ENCODE data around the gene SLC39A9.
A peak's percentile ranks its signal among the peaks of the same experiment; 100 is the strongest.
"Not testable (repeated sequence)": the region's sequence is repeated elsewhere in the genome, so short reads cannot be mapped to it uniquely, and the experiment has no call there.

SLC39A9 gene

DNA sequence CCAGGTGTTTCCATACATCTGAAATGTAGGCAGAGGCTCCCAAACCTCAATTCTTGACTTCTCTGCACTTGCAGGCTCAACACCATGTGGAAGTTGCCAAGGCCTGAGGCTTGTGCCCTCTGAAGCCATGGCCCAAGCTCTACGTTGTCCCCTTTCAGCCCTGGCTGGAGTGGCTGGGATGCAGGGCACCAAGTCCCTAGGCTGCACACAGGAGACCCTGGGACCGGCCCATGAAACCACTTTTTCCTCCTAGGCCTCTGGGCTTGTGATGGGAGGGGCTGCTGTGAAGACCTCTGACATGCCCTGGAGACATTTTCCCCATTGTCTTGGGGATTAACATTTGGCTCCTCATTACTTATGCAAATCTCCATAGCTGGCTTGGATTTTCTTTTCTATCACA, 79.6 kb downstream of the SLC39A9 start:
- not testable (repeated sequence) for DNase-seq (ENCODE audit: low read depth)

- no peak for DNase-seq (ENCODE audit: low read depth)
These were observed 81.2 kb downstream of the SLC39A9 start for GRCh38 chr14:69479696-69480095.

DNA sequence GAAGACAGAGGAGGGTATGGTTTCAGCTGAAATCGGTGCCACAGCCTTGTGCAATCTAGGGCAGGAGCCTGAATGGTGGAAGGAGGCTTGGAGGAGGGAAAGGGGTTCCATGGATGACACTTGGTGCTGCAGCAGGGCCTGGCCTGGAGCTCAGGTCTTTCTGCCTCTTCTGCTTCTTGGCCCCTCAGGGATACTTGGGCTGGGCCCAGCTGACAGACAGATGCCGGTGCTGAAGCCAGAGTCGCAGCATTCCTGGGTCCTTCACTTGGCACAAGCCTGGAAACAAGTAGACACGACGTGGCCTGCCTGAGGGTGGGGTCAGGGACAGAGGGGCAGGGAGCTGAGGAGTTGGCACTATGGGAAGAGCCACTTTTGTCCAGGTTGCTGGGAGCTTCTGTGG, 81.6 kb downstream of the SLC39A9 start:
- no peak for DNase-seq (ENCODE audit: low read depth)

DNA sequence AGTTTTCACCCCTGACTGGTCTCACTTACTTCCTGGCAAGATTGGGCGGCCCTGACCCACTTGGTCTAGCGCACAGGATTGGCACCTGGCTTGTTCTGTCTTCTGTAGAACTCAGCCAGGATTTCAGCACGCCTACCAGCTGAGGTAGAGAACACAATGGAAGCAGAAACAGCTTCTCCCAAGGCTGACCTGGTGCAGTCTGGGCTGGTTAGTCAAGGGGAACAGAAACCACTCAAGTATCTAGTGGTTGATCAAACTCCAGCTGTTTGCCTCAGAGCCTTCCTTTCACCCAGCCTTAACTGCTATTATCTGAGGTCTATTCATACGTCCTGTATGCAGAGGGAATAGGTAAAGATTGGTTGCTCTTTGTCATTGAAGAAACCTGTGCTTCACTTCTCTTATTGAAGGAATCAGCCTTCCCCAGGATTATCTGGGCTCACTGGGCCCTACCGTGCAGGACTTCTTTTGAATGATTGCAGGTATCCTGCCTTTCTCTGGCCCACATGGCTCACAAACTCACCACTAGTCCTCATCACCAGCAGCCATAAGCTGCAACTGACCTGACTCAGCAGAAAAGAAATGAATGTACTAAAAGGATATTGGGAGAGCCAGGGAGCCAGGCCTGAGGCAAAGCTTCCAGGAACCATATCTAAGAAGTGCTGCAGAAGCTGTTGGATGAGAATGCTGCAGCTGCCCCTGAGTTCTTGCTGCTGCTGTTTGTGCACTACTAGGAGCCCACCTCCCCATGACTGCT, 83.5 kb downstream of the SLC39A9 start:
- DNase-seq (ENCODE audit: low read depth): no peak

DNA sequence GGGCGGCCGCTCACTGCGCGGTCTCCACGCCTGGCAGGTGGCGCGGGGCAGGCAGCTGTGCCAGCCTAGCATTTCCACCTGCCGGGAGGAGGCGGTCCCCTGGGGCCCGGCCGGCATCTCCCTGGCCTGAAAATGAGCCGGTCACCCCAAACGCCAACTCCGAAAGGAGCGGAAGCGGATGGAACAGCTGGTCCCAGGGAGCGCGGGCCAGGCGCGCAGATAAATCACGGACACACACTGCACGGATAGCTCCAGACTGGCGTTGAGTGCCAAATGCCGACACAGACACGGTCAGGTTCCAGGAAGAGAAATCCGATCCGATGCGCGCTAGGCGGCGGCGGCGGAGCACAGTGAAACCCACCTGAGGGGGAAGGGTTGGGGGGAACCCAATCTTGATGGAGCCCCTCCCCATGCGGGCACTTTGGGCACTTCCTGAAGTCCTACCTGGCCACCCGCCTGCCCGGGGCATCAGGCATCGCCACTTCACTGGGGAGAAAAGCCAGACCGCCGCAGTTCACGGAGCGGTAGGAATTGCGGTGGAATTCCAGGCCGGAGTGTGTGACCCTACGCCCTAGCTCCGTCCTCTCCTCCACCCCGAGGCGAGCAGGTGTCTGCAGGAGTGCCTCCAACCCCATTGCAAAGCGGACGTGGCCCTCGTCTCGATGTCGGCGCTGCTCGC, 85.4 kb downstream of the SLC39A9 start:
- peak; percentile 29 for DNase-seq (ENCODE audit: low read depth)

GRCh38 chr14:69484444-69485314, 86.2 kb downstream of the SLC39A9 start, which contains the start of gene PLEKHD1:
PLEKHD1 (plus strand) TSS chr14:69484728; CDS start chr14:69484966, 238 bp downstream.
- no peak for DNase-seq (ENCODE audit: low read depth)

GRCh38 chr14:69485315-69485660, 86.8 kb downstream of the SLC39A9 start:
- DNase-seq (ENCODE audit: low read depth): no peak

DNA sequence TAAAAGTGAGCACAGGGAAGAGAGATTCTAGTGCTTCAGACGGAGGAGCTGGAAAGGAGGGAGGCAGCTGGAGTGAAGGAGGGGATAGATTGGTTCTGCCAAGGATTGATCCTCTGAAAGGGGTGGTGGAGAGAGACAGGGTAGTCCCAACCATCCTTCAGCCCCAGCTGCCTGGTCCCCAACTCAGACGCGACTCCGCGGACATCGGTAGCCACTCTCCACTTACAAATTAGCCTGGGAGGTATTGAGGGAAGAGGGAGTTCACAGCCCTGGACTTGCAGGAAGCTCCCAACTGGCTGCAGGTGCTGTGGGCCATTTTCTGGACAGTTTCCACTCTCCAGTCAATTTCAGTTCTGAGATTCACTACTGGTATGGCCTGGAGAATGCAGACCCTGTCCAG, 87.2 kb downstream of the SLC39A9 start:
- DNase-seq (ENCODE audit: low read depth): no peak

- DNase-seq (ENCODE audit: low read depth): no peak
These were observed 88.7 kb downstream of the SLC39A9 start for GRCh38 chr14:69487226-69487625.

- no peak for DNase-seq (ENCODE audit: low read depth)
These were observed 89.3 kb downstream of the SLC39A9 start for GRCh38 chr14:69487771-69488170.

- no peak for DNase-seq (ENCODE audit: low read depth)
These were observed 91.0 kb downstream of the SLC39A9 start for GRCh38 chr14:69489495-69489894.

- DNase-seq (ENCODE audit: low read depth): peak; percentile 16
These were observed 91.9 kb downstream of the SLC39A9 start for GRCh38 chr14:69490219-69490918.

DNA sequence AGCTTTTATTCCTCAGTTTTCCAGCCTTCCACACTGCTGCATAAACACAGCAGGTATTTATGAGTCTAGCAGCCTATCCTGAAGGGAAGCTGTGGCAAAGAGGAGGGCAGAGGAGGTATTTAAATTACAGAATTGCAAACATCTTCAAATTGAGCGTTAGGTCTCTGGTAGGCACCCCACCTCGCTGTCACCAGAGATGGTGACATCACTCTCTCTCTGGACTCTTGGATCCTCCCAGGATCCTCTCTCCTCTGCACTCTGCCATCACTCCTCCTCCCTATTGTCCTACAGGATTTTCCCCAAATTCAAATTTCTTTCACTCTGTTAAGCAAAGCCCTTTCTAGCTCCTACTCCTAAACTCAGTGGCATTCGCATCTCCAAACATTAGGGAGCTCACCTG, 92.7 kb downstream of the SLC39A9 start:
- DNase-seq (ENCODE audit: low read depth): no peak

- DNase-seq (ENCODE audit: low read depth): no peak
These were observed 94.5 kb downstream of the SLC39A9 start for GRCh38 chr14:69493038-69493437.

GRCh38 chr14:69493791-69494190, 95.3 kb downstream of the SLC39A9 start:
- no peak for DNase-seq (ENCODE audit: low read depth)

GRCh38 chr14:69495341-69495921, 96.9 kb downstream of the SLC39A9 start:
- DNase-seq (ENCODE audit: low read depth): peak; percentile 28

- not testable (repeated sequence) for DNase-seq (ENCODE audit: low read depth)
These were observed 99.4 kb downstream of the SLC39A9 start for GRCh38 chr14:69497866-69498265.

DNA sequence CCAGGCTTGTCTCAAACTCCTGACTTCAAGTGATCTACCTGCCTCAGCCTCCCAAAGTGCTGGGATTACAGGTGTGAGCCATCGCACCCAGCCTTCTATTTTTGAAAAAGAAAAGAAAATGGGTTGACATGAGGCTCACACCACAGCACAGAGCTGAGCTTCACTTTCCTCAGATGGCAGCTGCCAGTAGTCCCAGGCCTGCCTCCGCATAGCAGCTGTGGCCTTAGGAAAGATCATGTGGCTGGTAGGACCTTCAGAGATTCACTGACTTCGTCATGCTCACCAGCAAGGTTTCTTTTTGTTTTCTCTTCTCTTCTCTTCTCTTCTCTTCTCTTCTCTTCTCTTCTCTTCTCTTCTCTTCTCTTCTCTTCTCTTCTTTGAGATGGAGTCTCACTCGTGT, 99.8 kb downstream of the SLC39A9 start:
- DNase-seq (ENCODE audit: low read depth): not testable (repeated sequence)

DNA sequence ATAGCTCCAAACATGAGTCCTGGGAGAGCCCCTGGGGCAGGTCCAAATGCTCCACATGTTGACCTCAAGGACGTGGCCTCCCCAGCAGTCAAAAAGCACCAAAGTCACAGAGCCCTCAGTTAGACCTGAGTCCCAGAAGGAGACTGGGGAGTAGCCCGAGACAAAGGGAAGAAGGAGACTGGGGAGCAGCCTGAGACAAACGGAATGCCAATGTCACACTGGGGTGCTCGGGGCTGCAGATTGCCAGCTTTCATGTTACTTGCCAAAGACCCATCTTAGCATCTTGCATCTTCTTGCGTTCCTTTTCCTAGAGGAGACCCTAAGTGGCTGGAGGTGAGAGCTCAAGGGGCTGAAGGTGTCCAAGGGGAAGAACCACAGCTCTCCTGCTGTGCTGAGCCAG, 100.9 kb downstream of the SLC39A9 start:
- no peak for DNase-seq (ENCODE audit: low read depth)

GRCh38 chr14:69500096-69500495, 101.6 kb downstream of the SLC39A9 start:
- DNase-seq (ENCODE audit: low read depth): no peak

GRCh38 chr14:69500736-69501135, 102.2 kb downstream of the SLC39A9 start:
- DNase-seq (ENCODE audit: low read depth): no peak

DNA sequence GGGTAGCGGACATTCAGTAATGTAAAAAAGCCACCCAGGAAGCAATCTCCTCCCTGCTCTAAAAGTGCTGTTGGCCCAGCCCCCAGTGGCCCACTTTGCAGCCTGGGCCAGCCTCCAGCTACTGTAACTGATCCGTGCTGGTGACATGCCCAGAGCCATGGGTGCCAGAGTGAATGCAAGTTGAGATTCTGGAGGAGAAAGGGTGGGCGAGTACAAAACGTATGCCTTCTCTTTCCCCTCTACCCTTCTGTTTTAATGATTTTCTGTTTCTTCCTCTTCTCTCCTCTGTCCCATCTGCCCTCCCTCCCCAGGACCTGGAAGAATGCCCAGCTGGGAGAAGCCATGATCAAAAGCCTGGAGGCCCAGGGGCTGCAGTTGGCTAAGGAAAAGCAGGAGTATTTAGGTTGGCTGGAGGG, 102.9 kb downstream of the SLC39A9 start:
- DNase-seq (ENCODE audit: low read depth): peak; percentile 11

All from EH (cell line).